Endometrial microvascular endothelial cells (primary cell): ENCODE measurements around the gene DPYSL3. TPM values are rescaled to one million over a fixed set of nuclear protein-coding genes. Genes with fewer than 3 reads are reported as not detected.
"Not testable (repeated sequence)": the region's sequence is repeated elsewhere in the genome, so short reads cannot be mapped to it uniquely, and the experiment has no call there.

Experiments used
- in situ Hi-C: cut with HindIII; loops from 2 replicates; pipeline ENCODE4 v1.10.0; 2017; ENCODE audit warnings: low sequenced_read_pairs, low pct_unique_long_range_greater_than_20kb; ENCODE audit errors: inconsistent ontology term
- total RNA-seq: library from RNA; depleted of rRNA; stranded (reverse); fragments of >200 nt; gene quantifications from one replicate; pipeline ENCODE4 v1.2.3, GENCODE V29; 2015; ENCODE audit errors: inconsistent ontology term

The DPYSL3 gene
- 67.1 TPM for total RNA-seq

GRCh38 chr5:147509710-147510651, at the start of gene DPYSL3:
DPYSL3 (minus strand) TSS chr5:147510068; CDS start chr5:147509858, 210 bp downstream.
- in situ Hi-C loops: no loop called here

- in situ Hi-C loops: no loop called here
These were observed 49.0 kb upstream of the DPYSL3 start for GRCh38 chr5:147558826-147559225.

- in situ Hi-C loops: no loop called here
These were observed 48.2 kb upstream of the DPYSL3 start for GRCh38 chr5:147557876-147558745.

GRCh38 chr5:147555176-147555575, 45.3 kb upstream of the DPYSL3 start:
- in situ Hi-C loops: no loop called here

GRCh38 chr5:147554261-147554817, 44.5 kb upstream of the DPYSL3 start:
- in situ Hi-C loops: no loop called here

GRCh38 chr5:147553817-147554216, 43.9 kb upstream of the DPYSL3 start:
- in situ Hi-C loops: not testable (repeated sequence)

GRCh38 chr5:147552897-147553296, 43.0 kb upstream of the DPYSL3 start:
- in situ Hi-C loops: no loop called here

- in situ Hi-C loops: no loop called here
These were observed 41.8 kb upstream of the DPYSL3 start for GRCh38 chr5:147551677-147552076.

- in situ Hi-C loops: no loop called here
These were observed 37.9 kb upstream of the DPYSL3 start for GRCh38 chr5:147547730-147548129.

GRCh38 chr5:147544556-147544955, 34.7 kb upstream of the DPYSL3 start:
- in situ Hi-C loops: no loop called here

GRCh38 chr5:147539053-147539452, 29.2 kb upstream of the DPYSL3 start:
- in situ Hi-C loops: no loop called here

- in situ Hi-C loops: no loop called here
These were observed 28.4 kb upstream of the DPYSL3 start for GRCh38 chr5:147538236-147538635.

GRCh38 chr5:147534172-147534951, 24.5 kb upstream of the DPYSL3 start:
- in situ Hi-C loops: no loop called here

- in situ Hi-C loops: no loop called here
These were observed 22.3 kb upstream of the DPYSL3 start for GRCh38 chr5:147532156-147532555.

- in situ Hi-C loops: no loop called here
These were observed 20.9 kb upstream of the DPYSL3 start for GRCh38 chr5:147530530-147531389.

- in situ Hi-C loops: no loop called here
These were observed 13.2 kb upstream of the DPYSL3 start for GRCh38 chr5:147523069-147523468.

- in situ Hi-C loops: no loop called here
These were observed 12.6 kb upstream of the DPYSL3 start for GRCh38 chr5:147522435-147522834.

GRCh38 chr5:147520450-147520849, 10.6 kb upstream of the DPYSL3 start:
- in situ Hi-C loops: no loop called here
